Measurements from ENCODE around the gene MAP3K20. TPM values are rescaled to one million over a fixed set of nuclear protein-coding genes. Genes with fewer than 3 reads are reported as not detected.

MAP3K20 gene
- total and polyA plus RNA-seq, 2 experiments from 2014 or later, result 7.6 to 9.6 TPM

GRCh38 chr2:173117678-173118077 is 42.0 kb downstream of the MAP3K20 start (continued):
- TF ChIP-seq ETS1 (IDR thresholded peaks at IDR 0.05), result no peak
- TF ChIP-seq POLR2AphosphoS5 (IDR thresholded peaks at IDR 0.05; ENCODE audit: low read depth), result no peak

- Histone ChIP-seq H2AFZ (no peak overlapping the region), H3K79me2 (replicated peaks; ENCODE audit: insufficient read depth) (peaks cover 9% of the 10 kb centered on the region; the same call in 1 of the 2 replicates), H3K4me3 (no peak overlapping the region), H3K36me3 (ENCODE audit: insufficient read depth) (no peaks in the 10 kb centered on the region), H3F3A (replicated peaks; ENCODE audit: low read depth) (no peaks in the 10 kb centered on the region), H3K27ac (ENCODE audit: low read depth) (no peak overlapping the region), H3K27me3 (ENCODE audit: insufficient read depth) (no peaks in the 10 kb centered on the region), H3K4me1 (ENCODE audit: insufficient read depth) (no peaks in the 10 kb centered on the region), H3K4me2 (no peak overlapping the region), H3K9me2 (ENCODE audit: insufficient read depth) (no peaks in the 10 kb centered on the region), H4K20me1 (replicated peaks; ENCODE audit: insufficient read depth) (no peaks in the 10 kb centered on the region)
- H3K9me3 Mint-ChIP-seq, result peaks cover 3% of the 10 kb centered on the region; the same call in 1 of the 3 replicates
- DNase-seq (ENCODE audit: low spot score) (no peak), ATAC-seq (no peak)
- no peak overlapping the region for H3K4me3 Mint-ChIP-seq
- TF ChIP-seq CTCF (conservative IDR thresholded peaks at IDR 0.05; ENCODE audit: low read depth in 2 of 2), result no peak
- no peak for TF ChIP-seq ETS1 (IDR thresholded peaks at IDR 0.05)
- TF ChIP-seq CREB1 (CRISPR knock-in tag; IDR thresholded peaks at IDR 0.05; ENCODE audit: low read depth), result no peak
- no peak for TF ChIP-seq ZNF462 (CRISPR knock-in tag; IDR thresholded peaks at IDR 0.05)
- TF ChIP-seq REST (IDR thresholded peaks at IDR 0.05; ENCODE audit: unreplicated experiment), result no peak
- TF ChIP-seq ZNF331 (CRISPR knock-in tag; IDR thresholded peaks at IDR 0.05; ENCODE audit: low read depth), result no peak
- no peak for TF ChIP-seq STAT1 (IDR thresholded peaks at IDR 0.05; ENCODE audit: unreplicated experiment)
- H3K27me3 Mint-ChIP-seq (ENCODE audit: insufficient read depth, low read depth, poor library complexity), result peaks cover 2% of the 10 kb centered on the region
- no peaks in the 10 kb centered on the region for H3K4me1 Mint-ChIP-seq
- H3K27ac Mint-ChIP-seq, result no peak overlapping the region
- H3K36me3 Mint-ChIP-seq (ENCODE audit: low read depth), result peaks cover 7% of the 10 kb centered on the region; the same call in 1 of the 3 replicates
Observed at GRCh38 chr2:173118395-173118794, 42.7 kb downstream of the MAP3K20 start.
